Keratinocyte (primary cell): ENCODE measurements around the gene SEPTIN5. TPM values are rescaled to one million over a fixed set of nuclear protein-coding genes. Genes with fewer than 3 reads are reported as not detected.

Source experiments
- DNase-seq: peaks from one replicate; pipeline ENCODE4 v3.0.0-alpha.2; 2011; ENCODE audit warnings: low read depth, missing footprints, low spot score
- FAIRE-seq: peaks from 2 replicates; lab custom pipeline; 2011; peaks lifted over from hg19 to GRCh38; lab: Jason Lieb, UNC
- H2AFZ ChIP-seq: 2 replicates; pipeline ENCODE4 v1.6.0; 2012; ENCODE audit warnings: low read length, control low read depth, inconsistent platforms; ENCODE audit not compliant: control insufficient read depth
- H3K27ac ChIP-seq: 2 replicates; pipeline ENCODE4 v1.5.1; 2011; ENCODE audit warnings: low read length; ENCODE audit not compliant: control insufficient read depth, insufficient read depth
- H3K27me3 ChIP-seq: 3 replicates; pipeline ENCODE4 v1.6.0; 2011; ENCODE audit warnings: low read length; ENCODE audit not compliant: control insufficient read depth, insufficient read depth; ENCODE audit errors: extremely low read depth
- H3K36me3 ChIP-seq, 2 experiments: 2 replicates in 1 of 2; 3 replicates in 1 of 2; pipeline ENCODE4 v1.5.1; 2011; ENCODE audit warnings: low read length in 2 of 2, mild to moderate bottlenecking in 1 of 2; ENCODE audit not compliant: control insufficient read depth in 2 of 2, insufficient read depth in 2 of 2; ENCODE audit errors: extremely low read depth in 1 of 2
- H3K4me1 ChIP-seq: 3 replicates; pipeline ENCODE4 v1.5.1; 2011; ENCODE audit warnings: low read length; ENCODE audit not compliant: control insufficient read depth, insufficient read depth; ENCODE audit errors: extremely low read depth
- H3K4me2 ChIP-seq: 3 replicates; pipeline ENCODE4 v1.6.0; 2011; ENCODE audit warnings: low read depth, low read length; ENCODE audit not compliant: control insufficient read depth, insufficient read depth; ENCODE audit errors: extremely low read depth
- H3K4me3 ChIP-seq, 3 experiments: fragments of 200-600 bp in 1 of 3; sonication (generic) in 1 of 3; 2 replicates in 2 of 3; 3 replicates in 1 of 3; pipeline ENCODE4 v1.5.1; 2011 to 2016; ENCODE audit warnings: low read length in 3 of 3, mild to moderate bottlenecking in 3 of 3, control low read depth in 2 of 3, inconsistent platforms in 1 of 3, low read depth in 1 of 3, mixed read lengths in 1 of 3, mixed run types in 1 of 3, moderate library complexity in 1 of 3; ENCODE audit not compliant: control insufficient read depth in 2 of 3, insufficient read depth in 2 of 3; ENCODE audit errors: extremely low read depth in 1 of 3
- H3K79me2 ChIP-seq: 2 replicates; pipeline ENCODE4 v1.6.0; 2012; ENCODE audit warnings: low read length; ENCODE audit not compliant: control insufficient read depth, insufficient read depth
- H3K9ac ChIP-seq: 3 replicates; pipeline ENCODE4 v1.6.0; 2011; ENCODE audit warnings: low read length; ENCODE audit not compliant: control insufficient read depth, insufficient read depth; ENCODE audit errors: extremely low read depth
- H3K9me1 ChIP-seq: 3 replicates; pipeline ENCODE4 v1.6.0; 2011; ENCODE audit warnings: low read length; ENCODE audit not compliant: control insufficient read depth, insufficient read depth; ENCODE audit errors: extremely low read depth
- H3K9me3 ChIP-seq: 2 replicates; pipeline ENCODE4 v1.5.1; 2012; ENCODE audit warnings: low read depth, low read length; ENCODE audit not compliant: control insufficient read depth
- H4K20me1 ChIP-seq: 3 replicates; pipeline ENCODE4 v1.6.0; 2011; ENCODE audit warnings: low read length; ENCODE audit not compliant: control insufficient read depth, insufficient read depth; ENCODE audit errors: extremely low read depth
- EZH2 ChIP-seq: IDR thresholded peaks from one replicate; pipeline ENCODE4 v1.6.1; 2012; ENCODE audit warnings: inconsistent platforms, mild to moderate bottlenecking, low read length, moderate library complexity
- dilution Hi-C: fragments of 300-500 bp; cut with MboI; formaldehyde crosslinking; loops from one replicate; pipeline ENCODE4 v1.7.0; 2020; ENCODE audit warnings: low sequenced_read_pairs; ENCODE audit not compliant: extremely low pct_ligation_motif_present
- polyA plus RNA-seq, 5 experiments: library from polyadenylated mRNA; depleted of rRNA in 3 of 5; stranded (reverse) in 3 of 5; stranded (forward) in 1 of 5; unstranded in 1 of 5; fragments of >200 nt; gene quantifications; 1 replicate in 1 of 5; 2 replicates in 3 of 5; 3 replicates in 1 of 5; pipeline versions ENCODE4 v1.2.1 to v1.2.3, GENCODE V29; 2011 to 2012; ENCODE audit warnings: missing spikeins in 2 of 5, low read depth in 1 of 5, low replicate concordance in 1 of 5
- TF ChIP-seq, protein P1 (sequence below), 3 experiments: IDR thresholded peaks in 1 of 3; conservative IDR thresholded peaks in 1 of 3; optimal IDR thresholded peaks in 1 of 3; 2 replicates in 2 of 3; 3 replicates in 1 of 3; pipeline versions ENCODE3 to v1.5.1; 2011; ENCODE audit warnings: low read length in 3 of 3, mild to moderate bottlenecking in 3 of 3, moderate library complexity in 2 of 3, control low read depth in 1 of 3, inconsistent platforms in 1 of 3; ENCODE audit not compliant: insufficient read depth in 2 of 3; ENCODE audit errors: extremely low read depth in 1 of 3

The SEPTIN5 gene
- polyA plus RNA-seq, 1 donor (not counting 4 experiments of a cell fraction or from before 2014, with no cell fraction given) = 2.2 TPM

DNA sequence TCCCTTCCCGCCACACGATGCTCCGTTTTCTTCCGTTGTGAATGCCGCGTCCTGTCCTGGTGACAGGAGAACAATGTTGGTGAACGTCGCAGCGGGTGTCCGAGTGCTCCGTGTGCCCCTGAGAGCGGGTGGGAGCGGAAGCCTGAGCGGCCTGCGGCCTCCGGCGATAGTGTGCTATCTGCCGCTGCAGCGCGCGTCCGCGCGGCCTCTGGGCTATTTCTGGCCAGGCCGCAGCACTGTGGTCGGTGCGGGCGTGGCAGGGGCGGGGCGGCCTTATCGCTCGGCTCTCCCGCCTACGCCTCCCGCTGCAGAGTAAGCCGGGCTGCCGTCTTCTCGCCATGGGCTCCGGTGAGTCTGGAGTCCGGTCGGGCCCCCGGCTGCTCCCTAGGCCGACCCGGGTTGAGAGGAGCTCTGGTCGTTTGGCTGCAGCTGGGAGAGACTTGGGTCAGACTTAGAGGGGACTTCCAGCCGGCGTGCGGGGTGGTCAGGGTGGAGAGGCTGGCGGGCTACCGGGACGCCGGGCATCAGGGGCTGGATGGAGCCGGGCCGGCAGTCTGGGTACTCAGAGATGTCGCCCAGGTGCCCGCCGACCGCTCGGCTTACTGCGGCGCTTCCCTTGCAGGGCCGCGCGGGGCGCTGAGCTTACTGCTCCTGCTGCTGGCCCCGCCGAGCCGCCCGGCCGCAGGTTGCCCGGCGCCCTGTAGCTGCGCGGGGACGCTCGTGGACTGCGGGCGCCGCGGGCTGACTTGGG is 9.1 kb downstream of the SEPTIN5 start, which contains the start of gene GP1BB:
TSS of gene GP1BB (plus strand) at position 308 of the 751 bp plus-strand sequence. CDS start at position 339, 31 bp downstream.
- no peaks in the 10 kb centered on the region for H3K79me2 ChIP-seq
- no peak within 1 kb of the TSS for H3K27ac ChIP-seq
- no peak for FAIRE-seq
- no peaks in the 10 kb centered on the region for H3K9me1 ChIP-seq
- H4K20me1 ChIP-seq = no peaks in the 10 kb centered on the region
- no peaks in the 10 kb centered on the region for H3K36me3 ChIP-seq
- DNase-seq = no peak
- peak within 1 kb of the TSS in 2 of 3 experiments; percentile 27 to 35 for H3K4me3 ChIP-seq
- H3K9me3 ChIP-seq = no peaks in the 10 kb centered on the region
- dilution Hi-C loops = no loop called here
- no peak within 1 kb of the TSS for H3K9ac ChIP-seq
- peak within 1 kb of the TSS; percentile 64 for H3K4me2 ChIP-seq
- H3K4me1 ChIP-seq = peaks cover 2% of the 10 kb centered on the region
- peaks cover 54% of the 10 kb centered on the region for H3K27me3 ChIP-seq
- TF ChIP-seq, protein P1, sequence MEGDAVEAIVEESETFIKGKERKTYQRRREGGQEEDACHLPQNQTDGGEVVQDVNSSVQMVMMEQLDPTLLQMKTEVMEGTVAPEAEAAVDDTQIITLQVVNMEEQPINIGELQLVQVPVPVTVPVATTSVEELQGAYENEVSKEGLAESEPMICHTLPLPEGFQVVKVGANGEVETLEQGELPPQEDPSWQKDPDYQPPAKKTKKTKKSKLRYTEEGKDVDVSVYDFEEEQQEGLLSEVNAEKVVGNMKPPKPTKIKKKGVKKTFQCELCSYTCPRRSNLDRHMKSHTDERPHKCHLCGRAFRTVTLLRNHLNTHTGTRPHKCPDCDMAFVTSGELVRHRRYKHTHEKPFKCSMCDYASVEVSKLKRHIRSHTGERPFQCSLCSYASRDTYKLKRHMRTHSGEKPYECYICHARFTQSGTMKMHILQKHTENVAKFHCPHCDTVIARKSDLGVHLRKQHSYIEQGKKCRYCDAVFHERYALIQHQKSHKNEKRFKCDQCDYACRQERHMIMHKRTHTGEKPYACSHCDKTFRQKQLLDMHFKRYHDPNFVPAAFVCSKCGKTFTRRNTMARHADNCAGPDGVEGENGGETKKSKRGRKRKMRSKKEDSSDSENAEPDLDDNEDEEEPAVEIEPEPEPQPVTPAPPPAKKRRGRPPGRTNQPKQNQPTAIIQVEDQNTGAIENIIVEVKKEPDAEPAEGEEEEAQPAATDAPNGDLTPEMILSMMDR (optimal IDR thresholded peaks at IDR 0.05 in 1 of 3, IDR thresholded peaks at IDR 0.05 in 1 of 3, conservative IDR thresholded peaks at IDR 0.05 in 1 of 3; ENCODE audit: extremely low read depth in 1 of 3, insufficient read depth in 2 of 3, low read length in 3 of 3) = peak in 2 of 3 experiments; percentile 31 to 33
- no peak for TF ChIP-seq EZH2
- H2AFZ ChIP-seq = peak within 1 kb of the TSS; percentile 60

DNA sequence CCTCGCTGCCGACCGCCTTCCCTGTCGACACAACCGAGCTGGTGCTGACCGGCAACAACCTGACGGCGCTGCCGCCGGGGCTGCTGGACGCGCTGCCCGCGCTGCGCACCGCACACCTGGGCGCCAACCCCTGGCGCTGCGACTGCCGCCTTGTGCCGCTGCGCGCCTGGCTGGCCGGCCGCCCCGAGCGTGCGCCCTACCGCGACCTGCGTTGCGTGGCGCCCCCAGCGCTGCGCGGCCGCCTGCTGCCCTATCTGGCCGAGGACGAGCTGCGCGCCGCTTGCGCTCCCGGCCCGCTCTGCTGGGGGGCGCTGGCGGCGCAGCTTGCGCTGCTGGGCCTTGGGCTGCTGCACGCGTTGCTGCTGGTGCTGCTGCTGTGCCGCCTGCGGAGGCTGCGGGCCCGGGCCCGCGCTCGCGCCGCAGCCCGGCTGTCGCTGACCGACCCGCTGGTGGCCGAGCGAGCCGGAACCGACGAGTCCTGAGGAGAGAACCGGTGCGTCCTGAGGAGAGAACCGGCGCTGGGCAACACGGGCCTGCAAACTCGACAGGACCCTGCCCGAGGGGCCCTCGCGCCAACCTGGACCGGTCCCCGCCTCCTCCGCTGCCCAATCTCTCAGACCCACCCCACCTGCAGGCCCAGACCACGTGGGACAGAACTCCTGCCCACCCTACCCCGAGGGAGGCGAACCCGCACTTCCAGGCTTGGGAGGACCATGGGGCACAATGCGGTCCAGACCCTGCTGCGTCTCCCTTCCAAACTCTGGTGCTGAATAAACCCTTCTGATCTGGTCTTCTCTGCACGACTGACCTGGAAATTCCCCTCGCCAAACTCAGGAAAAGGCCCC is 9.9 kb downstream of the SEPTIN5 start:
- no peaks in the 10 kb centered on the region for H3K9me1 ChIP-seq
- FAIRE-seq (no peak), DNase-seq (no peak)
- no peaks in the 10 kb centered on the region for H3K36me3 ChIP-seq
- no peaks in the 10 kb centered on the region for H3K79me2 ChIP-seq
- dilution Hi-C loops = no loop called here
- H2AFZ ChIP-seq = peak overlapping the region; percentile 60
- H4K20me1 ChIP-seq = no peaks in the 10 kb centered on the region
- H3K4me2 ChIP-seq = peak overlapping the region; percentile 64
- H3K9me3 ChIP-seq = no peaks in the 10 kb centered on the region
- no peak for TF ChIP-seq EZH2
- TF ChIP-seq, protein P1 (optimal IDR thresholded peaks at IDR 0.05 in 1 of 3, IDR thresholded peaks at IDR 0.05 in 1 of 3, conservative IDR thresholded peaks at IDR 0.05 in 1 of 3; ENCODE audit: extremely low read depth in 1 of 3, insufficient read depth in 2 of 3, low read length in 3 of 3) = peak in 2 of 3 experiments; percentile 36 to 70
- no peak overlapping the region for H3K9ac ChIP-seq
- H3K4me3 ChIP-seq = peak overlapping the region in 2 of 3 experiments; percentile 27 to 35
- H3K4me1 ChIP-seq = no peaks in the 10 kb centered on the region
- H3K27me3 ChIP-seq = peaks cover 46% of the 10 kb centered on the region
- H3K27ac ChIP-seq = no peak overlapping the region
